Endothelial cell of umbilical vein (primary cell): ENCODE results near the gene CHST3. TPM values are rescaled to one million over a fixed set of nuclear protein-coding genes. Genes with fewer than 3 reads are reported as not detected.

ENCODE experiments used
- BruUV-seq: library from RNA; stranded (reverse); fragments of 400-500 nt; replicated peaks from 2 replicates; lab custom pipeline; 2021; lab: Mats Ljungman, UMichigan
- CTCF ChIA-PET: fragments of 300-600, 350-600 bp; sonication (Branson Sonifier 250); formaldehyde crosslinking; loops from one replicate; lab custom pipeline; 2021; ENCODE audit warnings: antibody characterized with exemption, inconsistent platforms; lab: Charles Lee
- POLR2A ChIA-PET: fragments of 300-600, 350-600 bp; sonication (Branson Sonifier 250); formaldehyde crosslinking; loops from one replicate; lab custom pipeline; 2021; ENCODE audit warnings: antibody characterized with exemption, inconsistent platforms; lab: Charles Lee
- DNase-seq: peaks from one replicate; pipeline ENCODE4 v3.0.0-alpha.2; 2011; ENCODE audit warnings: low read depth, low spot score
- FAIRE-seq: peaks from 2 replicates; lab custom pipeline; 2011; peaks lifted over from hg19 to GRCh38; lab: Jason Lieb, UNC
- H2AFZ ChIP-seq: 2 replicates; pipeline ENCODE4 v1.6.0; 2012; ENCODE audit warnings: low read depth, low read length, control low read depth, inconsistent platforms
- H3K27ac ChIP-seq: 2 replicates; pipeline ENCODE4 v1.5.1; 2011; ENCODE audit warnings: low read depth, mild to moderate bottlenecking, control low read depth, low read length, moderate library complexity; ENCODE audit not compliant: insufficient read depth
- H3K27me3 ChIP-seq, 2 experiments: 2 replicates each; pipeline versions ENCODE4 v1.6.0 to v1.6.1; 2011; ENCODE audit warnings: low read length in 2 of 2, mixed read lengths in 1 of 2; ENCODE audit not compliant: control insufficient read depth in 2 of 2, insufficient read depth in 2 of 2
- H3K36me3 ChIP-seq, 2 experiments: 2 replicates in 1 of 2; 3 replicates in 1 of 2; pipeline ENCODE4 v1.5.1; 2011; ENCODE audit warnings: low read length in 2 of 2, mild to moderate bottlenecking in 1 of 2, moderate library complexity in 1 of 2; ENCODE audit not compliant: control insufficient read depth in 2 of 2, insufficient read depth in 2 of 2; ENCODE audit errors: extremely low read depth in 1 of 2
- H3K4me1 ChIP-seq: 3 replicates; pipeline ENCODE4 v1.5.1; 2011; ENCODE audit warnings: mild to moderate bottlenecking, low read length; ENCODE audit not compliant: control insufficient read depth, insufficient read depth; ENCODE audit errors: extremely low read depth
- H3K4me2 ChIP-seq: 2 replicates; pipeline ENCODE4 v1.6.1; 2011; ENCODE audit warnings: low read length, control low read depth, mixed read lengths; ENCODE audit not compliant: insufficient read depth
- H3K4me3 ChIP-seq, 3 experiments: fragments of 200-600 bp in 1 of 3; sonication (generic), shearing (Covaris generic) in 1 of 3; replicated peaks in 1 of 3; 2 replicates each; pipeline ENCODE4 v1.5.1; 2011 to 2016; ENCODE audit warnings: control low read depth in 3 of 3, low read length in 3 of 3, mild to moderate bottlenecking in 2 of 3, inconsistent platforms in 1 of 3, low read depth in 1 of 3, moderate library complexity in 1 of 3; ENCODE audit not compliant: insufficient read depth in 1 of 3
- H3K79me2 ChIP-seq: 2 replicates; pipeline ENCODE4 v1.6.0; 2012; ENCODE audit warnings: low read length, inconsistent platforms; ENCODE audit not compliant: control insufficient read depth, insufficient read depth
- H3K9ac ChIP-seq: replicated peaks from 2 replicates; pipeline ENCODE3; 2011; ENCODE audit warnings: low read length, control low read depth; ENCODE audit not compliant: insufficient read depth; ENCODE audit errors: extremely low read depth
- H3K9me1 ChIP-seq: replicated peaks from 3 replicates; pipeline ENCODE4 v1.6.0; 2011; ENCODE audit warnings: mild to moderate bottlenecking, low read length; ENCODE audit not compliant: control insufficient read depth, insufficient read depth; ENCODE audit errors: extremely low read depth
- H3K9me3 ChIP-seq: replicated peaks from 2 replicates; pipeline ENCODE4 v1.5.1; 2012; ENCODE audit warnings: low read length, inconsistent platforms; ENCODE audit not compliant: control insufficient read depth, insufficient read depth
- H4K20me1 ChIP-seq: replicated peaks from 2 replicates; pipeline ENCODE3; 2011; ENCODE audit warnings: mild to moderate bottlenecking, low read length; ENCODE audit not compliant: control insufficient read depth, insufficient read depth; ENCODE audit errors: extremely low read depth
- CTCF ChIP-seq, 2 donors: IDR thresholded peaks; 1 replicate in 1 of 2; 2 replicates in 1 of 2; pipeline ENCODE4 v1.5.1; 2011; ENCODE audit warnings: low read length in 2 of 2, mild to moderate bottlenecking in 2 of 2, moderate library complexity in 2 of 2, control low read depth in 1 of 2, inconsistent platforms in 1 of 2, low read depth in 1 of 2; ENCODE audit not compliant: insufficient read depth in 1 of 2; ENCODE audit errors: extremely low read depth in 1 of 2
- EZH2 ChIP-seq: IDR thresholded peaks from 2 replicates; pipeline ENCODE4 v1.6.1; 2012; ENCODE audit warnings: borderline replicate concordance, low read depth, mild to moderate bottlenecking, moderate library complexity, low read length, inconsistent platforms; ENCODE audit not compliant: severe bottlenecking
- FOS ChIP-seq: IDR thresholded peaks from 2 replicates; pipeline ENCODE4 v1.6.1; 2011; ENCODE audit warnings: mild to moderate bottlenecking, low read length, moderate library complexity, borderline replicate concordance; ENCODE audit not compliant: insufficient read depth
- GATA2 ChIP-seq: IDR thresholded peaks from 2 replicates; pipeline ENCODE4 v1.7.0; 2011; ENCODE audit warnings: low read depth, mild to moderate bottlenecking, moderate library complexity, mixed read lengths, low read length; ENCODE audit not compliant: insufficient read length, insufficient read depth
- JUN ChIP-seq: IDR thresholded peaks from 2 replicates; pipeline ENCODE4 v1.6.1; 2011; ENCODE audit warnings: borderline replicate concordance, low read depth; ENCODE audit not compliant: insufficient read length, insufficient read depth
- MYC ChIP-seq: IDR thresholded peaks from one replicate; pipeline ENCODE4 v1.6.1; 2011; ENCODE audit warnings: mild to moderate bottlenecking, low read depth, low read length
- POLR2A ChIP-seq: IDR thresholded peaks from 2 replicates; pipeline ENCODE4 v1.6.1; 2012; ENCODE audit warnings: low read depth, mild to moderate bottlenecking, control low read depth, low read length
- POLR2AphosphoS5 ChIP-seq: IDR thresholded peaks from 2 replicates; pipeline ENCODE4 v1.6.1; 2012; ENCODE audit warnings: low read depth, mild to moderate bottlenecking, control low read depth, low read length, moderate library complexity; ENCODE audit not compliant: insufficient read depth
- dilution Hi-C: fragments of 300-500 bp; cut with MboI; formaldehyde crosslinking; loops from one replicate; pipeline ENCODE4 v1.15.0; 2019; ENCODE audit warnings: low sequenced_read_pairs; ENCODE audit not compliant: extremely low pct_ligation_motif_present
- intact Hi-C: fragments of 100-400 bp; cut with micrococcal nuclease; formaldehyde crosslinking; loops from one replicate; pipeline ENCODE4 v1.10.0; 2022
- polyA plus RNA-seq, 4 experiments: library from polyadenylated mRNA; depleted of rRNA in 3 of 4; stranded (reverse) in 3 of 4; unstranded in 1 of 4; fragments of >200 nt; gene quantifications; 2 replicates each; pipeline versions ENCODE4 v1.2.1 to v1.2.3, GENCODE V29; 2011 to 2012; ENCODE audit warnings: missing spikeins in 1 of 4
- total RNA-seq: library from RNA; stranded (reverse); gene quantifications from 2 replicates; pipeline ENCODE4 v1.2.3, GENCODE V29; 2021
- TF ChIP-seq, protein P1 (sequence below): IDR thresholded peaks from 2 replicates; pipeline ENCODE4 v1.6.1; 2011; ENCODE audit not compliant: insufficient read depth, insufficient read length

CHST3 gene
- total and polyA plus RNA-seq, 2 donors (not counting 3 experiments of a cell fraction or from before 2014, with no cell fraction given), result 5.5 to 11.5 TPM

DNA sequence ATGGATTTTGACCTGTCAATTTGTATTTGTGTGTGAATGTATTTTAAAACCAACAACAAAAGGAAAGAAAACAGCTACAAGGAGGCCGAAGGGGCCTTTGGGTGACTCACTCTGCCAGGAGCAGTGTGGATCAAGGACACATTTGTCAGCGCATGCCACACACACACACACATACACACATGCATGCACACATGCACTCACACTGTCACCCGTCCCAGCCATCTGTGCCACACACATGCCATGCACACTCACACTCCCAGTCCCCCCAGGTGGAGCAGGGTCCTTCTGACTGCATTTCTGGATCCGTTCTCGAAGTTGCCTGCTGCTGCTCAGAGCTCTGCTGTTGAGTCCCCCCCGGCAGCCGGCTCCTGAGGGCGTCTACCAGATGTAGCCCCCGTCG is 98.2 kb downstream of the CHST3 start:
- Histone ChIP-seq H3K27ac (no peak overlapping the region), H3K4me1 (peaks cover 10% of the 10 kb centered on the region), H3K4me2 (no peak overlapping the region), H3K9ac (no peak overlapping the region), H4K20me1 (no peaks in the 10 kb centered on the region), H2AFZ (no peak overlapping the region), H3K9me1 (no peaks in the 10 kb centered on the region), H3K9me3 (no peaks in the 10 kb centered on the region), H3K27me3 (no peaks in the 10 kb centered on the region), H3K79me2 (no peaks in the 10 kb centered on the region), H3K4me3 (no peak overlapping the region), H3K36me3 (no peaks in the 10 kb centered on the region)
- FAIRE-seq (peak; percentile 35), DNase-seq (no peak)
- dilution Hi-C loops (no loop called here), intact Hi-C loops (no loop called here)
- ChIA-PET CTCF (interaction anchor here (0.7 to 4.2 kb wide), 5 partner anchors 9 to 166 kb away, joined by 3 to 27 read pairs (median 8); no protein-coding TSS in a partner anchor), POLR2A (no interaction called here)
- BruUV-seq, result no TSS peak
- no peak for TF ChIP-seq POLR2AphosphoS5
- no peak for TF ChIP-seq EZH2
- no peak for TF ChIP-seq FOS
- TF ChIP-seq CTCF (IDR thresholded peaks at IDR 0.05; ENCODE audit: extremely low read depth in 1 of 2, insufficient read depth in 1 of 2, low read depth in 1 of 2, low read length in 2 of 2), result no peak
- TF ChIP-seq POLR2A, result no peak
- TF ChIP-seq, protein P1, sequence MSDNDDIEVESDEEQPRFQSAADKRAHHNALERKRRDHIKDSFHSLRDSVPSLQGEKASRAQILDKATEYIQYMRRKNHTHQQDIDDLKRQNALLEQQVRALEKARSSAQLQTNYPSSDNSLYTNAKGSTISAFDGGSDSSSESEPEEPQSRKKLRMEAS, result no peak
- TF ChIP-seq JUN, result no peak
- TF ChIP-seq GATA2, result no peak
- no peak for TF ChIP-seq MYC

Other genes with a start within 250 kb of the CHST3 start
- gene C10orf105, start 244.6 kb upstream of the CHST3 start, total RNA-seq, result not detected in 2 replicates
- gene C10orf105, start 244.6 kb upstream of the CHST3 start, polyA plus RNA-seq, result not detected in 2 replicates
- 4.9 and 5.1 TPM in 2 replicates for gene VSIR, start 190.9 kb upstream of the CHST3 start, total RNA-seq
- gene VSIR, start 190.9 kb upstream of the CHST3 start, polyA plus RNA-seq, result 6.3 and 8.0 TPM in 2 replicates
- 623 and 644 TPM in 2 replicates for gene PSAP, start 113.1 kb upstream of the CHST3 start, total RNA-seq
- 1,415 and 1,476 TPM in 2 replicates for gene PSAP, start 113.1 kb upstream of the CHST3 start, polyA plus RNA-seq
- 0.67 and 1.1 TPM in 2 replicates for gene SPOCK2, start 124.2 kb downstream of the CHST3 start, total RNA-seq
- gene SPOCK2, start 124.2 kb downstream of the CHST3 start, polyA plus RNA-seq, result 0.40 and 0.43 TPM in 2 replicates